Fibroblast of villous mesenchyme (primary cell): ENCODE data around the gene KIF6. TPM values are rescaled to one million over a fixed set of nuclear protein-coding genes. Genes with fewer than 3 reads are reported as not detected.

Source experiments
- DNase-seq: peaks from one replicate; pipeline ENCODE4 v3.0.0-alpha.2; 2010; ENCODE audit warnings: low read depth
- H3K4me3 ChIP-seq: 2 replicates; pipeline ENCODE4 v1.5.1; 2011; ENCODE audit warnings: low read depth, mild to moderate bottlenecking, low read length
- total RNA-seq: library from RNA; depleted of rRNA; stranded (reverse); fragments of >200 nt; gene quantifications from 2 replicates; pipeline ENCODE4 v1.2.3, GENCODE V29; 2012
- TF ChIP-seq, protein P1 (sequence below): IDR thresholded peaks from 2 replicates; pipeline ENCODE4 v1.5.1; 2012; ENCODE audit warnings: low read depth, mild to moderate bottlenecking, low read length; ENCODE audit not compliant: insufficient read depth

The KIF6 gene, protein sequence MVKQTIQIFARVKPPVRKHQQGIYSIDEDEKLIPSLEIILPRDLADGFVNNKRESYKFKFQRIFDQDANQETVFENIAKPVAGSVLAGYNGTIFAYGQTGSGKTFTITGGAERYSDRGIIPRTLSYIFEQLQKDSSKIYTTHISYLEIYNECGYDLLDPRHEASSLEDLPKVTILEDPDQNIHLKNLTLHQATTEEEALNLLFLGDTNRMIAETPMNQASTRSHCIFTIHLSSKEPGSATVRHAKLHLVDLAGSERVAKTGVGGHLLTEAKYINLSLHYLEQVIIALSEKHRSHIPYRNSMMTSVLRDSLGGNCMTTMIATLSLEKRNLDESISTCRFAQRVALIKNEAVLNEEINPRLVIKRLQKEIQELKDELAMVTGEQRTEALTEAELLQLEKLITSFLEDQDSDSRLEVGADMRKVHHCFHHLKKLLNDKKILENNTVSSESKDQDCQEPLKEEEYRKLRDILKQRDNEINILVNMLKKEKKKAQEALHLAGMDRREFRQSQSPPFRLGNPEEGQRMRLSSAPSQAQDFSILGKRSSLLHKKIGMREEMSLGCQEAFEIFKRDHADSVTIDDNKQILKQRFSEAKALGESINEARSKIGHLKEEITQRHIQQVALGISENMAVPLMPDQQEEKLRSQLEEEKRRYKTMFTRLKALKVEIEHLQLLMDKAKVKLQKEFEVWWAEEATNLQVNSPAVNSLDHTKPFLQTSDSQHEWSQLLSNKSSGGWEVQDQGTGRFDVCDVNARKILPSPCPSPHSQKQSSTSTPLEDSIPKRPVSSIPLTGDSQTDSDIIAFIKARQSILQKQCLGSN
- total RNA-seq: 0.32 and 0.43 TPM in 2 replicates

DNA sequence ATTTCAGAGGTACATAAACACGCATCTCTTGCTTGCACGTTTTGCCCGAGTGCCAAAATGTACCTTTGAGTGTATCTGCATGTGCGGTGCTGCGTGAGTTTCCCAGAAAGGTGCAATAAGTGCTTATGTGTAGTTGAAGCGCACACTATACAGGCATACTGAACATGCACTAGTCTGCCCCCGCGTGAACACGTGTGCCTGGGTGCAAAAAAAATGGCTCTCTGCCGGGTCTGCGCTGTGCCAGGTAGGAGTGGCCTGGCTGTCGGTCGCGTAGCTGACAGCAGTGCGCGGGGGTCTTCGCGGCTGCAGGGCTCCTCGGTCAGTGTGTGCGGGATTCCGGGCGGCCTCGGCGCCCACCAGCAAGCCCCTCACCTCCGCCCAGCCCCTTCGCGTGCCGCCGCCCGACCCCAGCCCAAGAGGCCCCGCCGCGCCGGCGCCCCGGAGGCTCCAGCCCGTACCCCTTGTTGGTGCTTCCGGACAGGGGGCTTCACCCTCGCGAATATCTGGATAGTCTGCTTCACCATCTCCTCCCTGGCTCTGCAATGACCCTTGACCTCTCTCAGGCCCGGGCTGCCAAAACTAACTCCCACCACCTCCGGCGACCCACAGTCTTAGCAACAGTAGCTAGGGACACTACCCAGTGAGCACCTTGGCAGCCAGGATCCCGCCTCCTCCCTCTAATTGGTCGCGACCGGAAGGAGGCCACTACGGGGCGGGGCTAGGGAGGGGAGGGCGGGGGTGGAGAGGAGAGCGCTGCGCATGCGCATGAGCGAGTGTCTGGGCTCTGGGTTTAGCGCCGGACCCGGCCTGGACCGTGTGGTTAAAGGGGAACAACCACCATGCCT is at the start of gene KIF6:
Gene KIF6, minus strand, starts transcription at position 622 of the 845 bp plus-strand sequence. Its CDS starts 98 bp downstream, at position 524.
- H3K4me3 ChIP-seq: peak within 1 kb of the TSS; percentile 81
- TF ChIP-seq, protein P1, sequence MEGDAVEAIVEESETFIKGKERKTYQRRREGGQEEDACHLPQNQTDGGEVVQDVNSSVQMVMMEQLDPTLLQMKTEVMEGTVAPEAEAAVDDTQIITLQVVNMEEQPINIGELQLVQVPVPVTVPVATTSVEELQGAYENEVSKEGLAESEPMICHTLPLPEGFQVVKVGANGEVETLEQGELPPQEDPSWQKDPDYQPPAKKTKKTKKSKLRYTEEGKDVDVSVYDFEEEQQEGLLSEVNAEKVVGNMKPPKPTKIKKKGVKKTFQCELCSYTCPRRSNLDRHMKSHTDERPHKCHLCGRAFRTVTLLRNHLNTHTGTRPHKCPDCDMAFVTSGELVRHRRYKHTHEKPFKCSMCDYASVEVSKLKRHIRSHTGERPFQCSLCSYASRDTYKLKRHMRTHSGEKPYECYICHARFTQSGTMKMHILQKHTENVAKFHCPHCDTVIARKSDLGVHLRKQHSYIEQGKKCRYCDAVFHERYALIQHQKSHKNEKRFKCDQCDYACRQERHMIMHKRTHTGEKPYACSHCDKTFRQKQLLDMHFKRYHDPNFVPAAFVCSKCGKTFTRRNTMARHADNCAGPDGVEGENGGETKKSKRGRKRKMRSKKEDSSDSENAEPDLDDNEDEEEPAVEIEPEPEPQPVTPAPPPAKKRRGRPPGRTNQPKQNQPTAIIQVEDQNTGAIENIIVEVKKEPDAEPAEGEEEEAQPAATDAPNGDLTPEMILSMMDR: no peak
- peak; percentile 79 for DNase-seq

DNA sequence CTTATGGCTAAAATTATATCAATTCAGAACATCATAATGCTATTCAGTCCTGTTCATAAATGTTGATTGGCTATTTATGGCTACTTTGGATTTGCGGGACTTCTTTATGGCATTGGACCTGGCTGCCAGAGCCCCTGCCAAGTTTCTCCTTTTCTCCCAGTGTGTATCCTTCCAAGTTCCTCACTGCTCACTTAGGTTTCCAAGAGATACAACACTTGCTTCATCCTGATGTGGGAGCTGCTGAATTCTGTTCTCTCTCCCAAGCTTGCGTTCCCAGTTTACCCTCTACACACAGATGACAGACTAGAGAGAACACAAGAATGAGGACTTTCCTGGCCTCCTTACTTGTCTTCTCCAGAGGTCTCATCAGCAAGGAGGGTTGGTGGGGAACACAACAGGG is 48.6 kb upstream of the KIF6 start:
- DNase-seq: no peak
- TF ChIP-seq, protein P1: no peak
- no peak overlapping the region for H3K4me3 ChIP-seq

DNA sequence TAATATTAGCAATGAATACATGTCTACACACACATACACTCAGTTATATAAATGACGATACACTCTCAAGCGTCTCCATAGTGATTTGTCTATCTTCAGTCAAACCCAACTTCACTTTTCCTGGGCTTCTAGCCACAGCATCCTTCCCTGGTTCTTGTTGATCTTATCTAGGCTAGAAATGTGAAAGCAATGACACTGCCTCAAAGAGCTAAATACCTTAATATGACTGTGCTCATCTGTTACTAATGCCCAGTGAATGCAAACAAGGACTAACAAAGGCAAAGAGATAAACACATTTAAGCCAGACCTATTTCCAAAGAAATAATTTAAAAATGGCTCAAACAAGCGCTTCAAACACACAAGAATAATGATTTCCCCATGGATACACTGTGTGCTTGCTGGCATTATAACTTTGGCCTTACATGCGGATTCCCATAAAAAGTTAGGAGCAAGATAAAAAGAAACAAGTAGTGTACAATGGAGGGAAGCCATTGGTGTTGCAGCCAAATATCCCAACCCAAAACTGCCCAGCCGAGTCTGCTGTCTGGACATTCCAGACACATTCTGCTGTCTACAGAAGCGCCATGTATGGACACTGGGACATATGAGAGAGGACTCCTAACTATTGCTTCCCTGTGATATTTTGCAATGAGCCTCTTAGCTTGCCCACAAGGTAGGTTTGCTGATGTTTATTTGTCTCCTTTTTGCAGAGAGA is 47.5 kb upstream of the KIF6 start:
- TF ChIP-seq, protein P1: no peak
- DNase-seq: peak; percentile 77
- H3K4me3 ChIP-seq: no peak overlapping the region

DNA sequence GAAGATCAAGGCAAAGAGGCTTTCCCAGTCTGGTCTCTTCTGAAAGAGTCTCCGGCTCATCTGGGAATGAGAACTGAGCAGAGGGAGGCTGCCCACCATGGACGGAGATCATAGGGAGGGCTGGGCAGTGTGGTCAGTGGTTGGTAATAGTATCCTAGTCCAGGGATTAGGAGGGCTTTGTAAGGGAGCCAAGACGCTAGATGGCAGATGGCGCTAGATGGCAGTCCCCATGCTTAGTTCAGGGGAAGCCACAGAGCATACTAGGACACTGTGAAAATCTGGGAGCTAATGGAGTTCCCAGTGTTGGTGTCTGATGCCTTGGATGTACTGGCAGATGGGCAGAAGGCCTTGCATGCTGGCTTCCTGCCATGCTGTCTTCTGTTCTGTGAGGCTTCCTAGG is 45.2 kb upstream of the KIF6 start:
- DNase-seq: no peak
- no peak overlapping the region for H3K4me3 ChIP-seq
- TF ChIP-seq, protein P1: no peak

DNA sequence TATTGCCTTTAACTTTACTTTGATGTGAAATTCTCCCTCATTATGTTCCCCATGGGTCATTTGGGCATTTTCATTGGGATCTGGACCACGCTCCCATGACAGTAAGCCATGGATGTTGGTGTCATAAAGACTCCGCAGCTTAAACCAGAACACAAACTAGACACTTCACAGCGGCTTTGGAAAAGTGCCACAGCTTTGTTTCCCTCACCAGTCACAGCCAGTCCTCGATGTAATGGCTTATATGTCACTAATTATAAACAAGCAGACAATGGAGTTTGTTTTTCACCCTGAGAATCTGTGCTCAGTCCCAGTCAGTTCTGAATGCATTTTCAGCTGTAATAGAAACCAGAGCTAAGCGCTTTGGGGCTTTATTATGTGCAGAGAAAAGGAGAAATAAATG is 43.8 kb upstream of the KIF6 start:
- H3K4me3 ChIP-seq: no peak overlapping the region
- TF ChIP-seq, protein P1: no peak
- DNase-seq: no peak

DNA sequence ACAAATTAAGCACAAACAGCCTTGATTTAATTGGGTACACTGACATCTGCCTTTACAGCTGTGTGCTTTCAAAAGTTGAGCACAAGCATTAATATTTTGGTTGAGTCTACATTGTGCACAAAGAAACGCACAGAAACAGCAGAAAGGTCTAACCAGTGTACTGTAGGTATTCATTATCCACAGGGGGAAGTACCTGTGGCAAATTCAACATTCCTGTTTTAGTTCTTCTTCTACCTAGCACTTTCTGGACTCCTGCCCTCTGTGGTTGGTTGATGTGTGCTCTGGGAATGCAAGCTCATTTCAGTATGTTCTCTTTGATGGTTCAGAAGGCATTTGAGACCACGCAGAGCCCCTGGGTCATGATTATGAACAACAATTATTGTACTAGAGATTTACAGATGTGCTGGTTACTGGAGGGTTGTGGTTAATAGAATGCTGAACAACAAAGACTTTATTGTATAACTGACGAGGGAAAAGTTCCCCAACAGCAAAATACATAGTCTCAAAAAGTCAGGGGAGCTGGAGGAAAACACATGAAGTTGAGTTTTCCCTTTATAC is 40.4 kb upstream of the KIF6 start:
- TF ChIP-seq, protein P1: no peak
- DNase-seq: no peak
- H3K4me3 ChIP-seq: no peak overlapping the region
